Activated CD8-positive, alpha-beta T cell treated with anti-CD3 and anti-CD28 coated beads, Interleukin-2, amount 10 ng/mL, durations not matched to agents 7 days and 5 days (primary cell): Measurements from ENCODE around the gene FECH. TPM values are rescaled to one million over a fixed set of nuclear protein-coding genes. Genes with fewer than 3 reads are reported as not detected.

ENCODE experiments used
- ATAC-seq: fragments of 150-1000 bp; cut with Tn5 transposase; one replicate; pipeline ENCODE4 v1.10.0; 2021; ENCODE audit warnings: moderate library complexity
- CTCF ChIA-PET: fragments of 350-600 bp; sonication (Branson Sonifier 250); formaldehyde crosslinking; loops from one replicate; lab custom pipeline; 2021; ENCODE audit warnings: antibody characterized with exemption; lab: Charles Lee
- POLR2A ChIA-PET: fragments of 350-600 bp; sonication (Branson Sonifier 250); formaldehyde crosslinking; loops from one replicate; lab custom pipeline; 2021; ENCODE audit warnings: antibody characterized with exemption; lab: Charles Lee
- DNase-seq: peaks from one replicate; pipeline ENCODE4 v3.0.0-alpha.2; 2020
- H3K27ac Mint-ChIP-seq: one replicate; pipeline ENCODE4 v1.8.0; 2021; ENCODE audit warnings: mild to moderate bottlenecking, mixed read lengths
- H3K27me3 Mint-ChIP-seq: one replicate; pipeline ENCODE4 v1.8.0; 2021; ENCODE audit warnings: low read depth, mixed read lengths
- H3K36me3 Mint-ChIP-seq: one replicate; pipeline ENCODE4 v1.8.0; 2021; ENCODE audit warnings: low read depth, mixed read lengths
- H3K4me1 Mint-ChIP-seq: one replicate; pipeline ENCODE4 v1.8.0; 2021; ENCODE audit warnings: low read depth, mixed read lengths
- H3K4me3 Mint-ChIP-seq: one replicate; pipeline ENCODE4 v1.8.0; 2021; ENCODE audit warnings: mild to moderate bottlenecking, mixed read lengths
- H3K9me3 Mint-ChIP-seq: one replicate; pipeline ENCODE4 v1.8.0; 2022; ENCODE audit warnings: mixed read lengths; ENCODE audit not compliant: insufficient read depth
- total RNA-seq, 2 experiments: library from RNA; stranded (reverse); gene quantifications; one replicate each; pipeline ENCODE4 v1.2.3, GENCODE V29; 2021

The FECH gene, protein sequence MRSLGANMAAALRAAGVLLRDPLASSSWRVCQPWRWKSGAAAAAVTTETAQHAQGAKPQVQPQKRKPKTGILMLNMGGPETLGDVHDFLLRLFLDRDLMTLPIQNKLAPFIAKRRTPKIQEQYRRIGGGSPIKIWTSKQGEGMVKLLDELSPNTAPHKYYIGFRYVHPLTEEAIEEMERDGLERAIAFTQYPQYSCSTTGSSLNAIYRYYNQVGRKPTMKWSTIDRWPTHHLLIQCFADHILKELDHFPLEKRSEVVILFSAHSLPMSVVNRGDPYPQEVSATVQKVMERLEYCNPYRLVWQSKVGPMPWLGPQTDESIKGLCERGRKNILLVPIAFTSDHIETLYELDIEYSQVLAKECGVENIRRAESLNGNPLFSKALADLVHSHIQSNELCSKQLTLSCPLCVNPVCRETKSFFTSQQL
- total RNA-seq, result 10 to 100 TPM; 21.1 to 26.7 TPM

DNA sequence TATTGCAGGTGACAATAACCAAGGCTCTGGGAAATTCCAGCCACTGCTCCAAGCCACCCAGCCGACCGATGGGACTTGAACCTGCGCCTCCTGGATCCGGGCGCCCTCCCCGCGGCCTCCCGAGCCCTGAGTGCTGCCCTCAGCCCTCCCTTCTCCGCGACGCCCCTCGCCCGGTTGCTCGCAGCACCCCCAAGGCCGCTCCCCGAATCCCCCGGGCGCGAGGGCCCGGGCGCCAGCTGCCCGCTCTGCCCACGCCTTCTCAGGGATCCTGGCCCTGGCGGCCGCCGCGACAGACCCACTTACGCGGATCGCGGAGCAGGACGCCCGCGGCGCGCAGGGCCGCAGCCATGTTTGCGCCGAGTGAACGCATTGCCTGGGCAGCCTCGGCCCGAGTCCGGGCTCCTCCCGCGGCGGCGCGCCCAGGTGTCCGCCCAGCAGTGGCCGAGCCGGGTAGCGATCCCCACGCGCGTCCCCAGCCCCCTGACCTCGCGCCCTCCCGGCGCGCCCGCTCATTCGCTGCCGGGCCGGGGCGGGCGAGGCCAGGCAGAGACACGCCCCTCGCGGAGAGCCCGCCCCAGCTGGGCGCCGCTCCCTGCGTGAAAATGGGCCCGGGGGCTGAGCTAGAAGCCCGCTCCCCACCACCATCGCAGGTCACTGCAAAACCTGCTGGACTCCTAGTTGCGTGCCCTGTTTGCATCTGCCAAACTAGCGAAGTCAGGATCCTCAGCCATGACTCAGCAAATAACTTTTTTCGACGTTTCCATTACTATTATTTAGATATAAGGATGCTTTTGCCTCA lies at the start of gene FECH:
Gene FECH (minus strand): TSS at position 452 of the 799 bp plus-strand sequence. CDS start 82 bp downstream, at position 370.
- peak; percentile 97 for ATAC-seq
- peaks cover 25% of the 10 kb centered on the region for H3K4me1 Mint-ChIP-seq
- H3K27ac Mint-ChIP-seq, result peak within 1 kb of the TSS; percentile 81
- peaks cover 9% of the 10 kb centered on the region for H3K36me3 Mint-ChIP-seq
- ChIA-PET CTCF (no interaction called here), POLR2A (interaction anchor here (0.7 to 1.5 kb wide), 3 partner anchors 10 to 35 kb away, joined by 3 to 7 read pairs (median 3); partner anchors contain the start of gene NARS1)
- H3K27me3 Mint-ChIP-seq, result no peaks in the 10 kb centered on the region
- no peaks in the 10 kb centered on the region for H3K9me3 Mint-ChIP-seq
- DNase-seq, result peak; percentile 64
- peak within 1 kb of the TSS; percentile 82 for H3K4me3 Mint-ChIP-seq

DNA sequence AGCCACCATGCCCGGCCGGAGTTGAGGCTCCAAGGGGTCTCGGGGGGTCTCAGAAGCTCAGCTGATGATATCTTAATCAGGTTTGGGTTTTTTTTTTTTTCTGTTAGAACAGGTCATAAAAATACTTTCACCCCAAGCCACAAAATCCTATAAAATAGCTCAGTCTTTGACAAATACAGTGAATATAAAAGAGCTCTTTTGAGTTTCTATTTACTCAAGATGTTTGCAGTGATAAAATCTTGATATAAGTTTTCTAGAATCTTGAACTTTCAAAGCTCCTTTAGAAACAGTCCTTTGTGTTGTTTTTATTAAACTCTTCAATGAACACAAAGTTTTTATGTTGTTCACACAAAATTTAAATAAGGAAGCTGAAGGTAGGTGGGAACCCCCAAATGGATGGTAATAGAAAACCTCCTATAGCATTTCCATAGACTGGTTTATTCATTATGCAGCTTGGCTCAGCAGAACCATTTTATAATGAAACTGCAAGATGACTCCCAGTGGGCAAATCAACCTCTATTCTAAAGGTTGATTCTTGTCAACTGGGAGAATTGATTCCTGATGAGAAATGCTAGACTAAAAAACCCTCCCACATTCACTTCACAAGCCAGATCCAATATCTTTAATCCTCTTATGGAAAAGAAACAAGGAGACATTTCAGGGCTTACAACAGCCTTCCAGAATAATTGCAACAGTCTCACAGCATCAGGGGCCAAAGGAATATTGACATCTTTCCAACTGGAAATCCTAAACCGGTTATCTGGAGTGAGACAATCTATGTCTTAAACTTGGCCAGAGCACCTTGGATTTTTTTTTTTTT lies 48.7 kb upstream of the FECH start:
- CTCF ChIA-PET, result no interaction called here
- no peak for DNase-seq
- Mint-ChIP-seq H3K9me3 (no peaks in the 10 kb centered on the region), H3K4me3 (no peak overlapping the region), H3K27ac (no peak overlapping the region), H3K27me3 (no peaks in the 10 kb centered on the region), H3K4me1 (peaks cover 13% of the 10 kb centered on the region), H3K36me3 (peaks cover 6% of the 10 kb centered on the region)
- POLR2A ChIA-PET, result no interaction called here
- no peak for ATAC-seq

DNA sequence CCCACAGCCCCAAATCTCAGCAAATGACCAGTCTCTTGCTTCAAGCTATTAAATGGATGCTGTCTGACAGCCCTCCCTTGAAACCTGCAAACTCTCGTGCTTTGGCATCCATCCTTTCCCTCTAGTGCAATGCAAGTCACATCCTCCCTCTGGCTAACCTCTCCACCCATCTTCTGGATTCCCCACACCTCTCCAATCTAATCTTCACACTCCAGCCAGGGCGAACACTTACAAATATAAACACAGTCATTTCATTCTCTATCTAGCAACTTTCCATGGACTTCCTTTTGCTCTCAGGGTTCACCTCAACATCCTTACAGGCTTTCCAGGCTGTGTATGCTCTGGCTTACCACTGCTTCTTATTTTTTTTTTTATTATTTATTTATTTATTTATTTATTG lies 45.2 kb upstream of the FECH start:
- Mint-ChIP-seq H3K4me1 (peaks cover 20% of the 10 kb centered on the region), H3K4me3 (peak overlapping the region; percentile 98), H3K9me3 (no peaks in the 10 kb centered on the region), H3K27ac (peak overlapping the region; percentile 31), H3K36me3 (peaks cover 4% of the 10 kb centered on the region), H3K27me3 (no peaks in the 10 kb centered on the region)
- POLR2A ChIA-PET, result interaction anchor here (0.6 to 2.7 kb wide), 2 partner anchors 10 to 840 kb away, joined by 3 to 16 read pairs; partner anchors contain the start of gene NARS1
- CTCF ChIA-PET, result interaction anchor here (1.1 to 1.7 kb wide), 2 partner anchors 10 to 250 kb away, joined by 4 read pairs; partner anchors contain the start of gene NARS1
- no peak for DNase-seq
- no peak for ATAC-seq

DNA sequence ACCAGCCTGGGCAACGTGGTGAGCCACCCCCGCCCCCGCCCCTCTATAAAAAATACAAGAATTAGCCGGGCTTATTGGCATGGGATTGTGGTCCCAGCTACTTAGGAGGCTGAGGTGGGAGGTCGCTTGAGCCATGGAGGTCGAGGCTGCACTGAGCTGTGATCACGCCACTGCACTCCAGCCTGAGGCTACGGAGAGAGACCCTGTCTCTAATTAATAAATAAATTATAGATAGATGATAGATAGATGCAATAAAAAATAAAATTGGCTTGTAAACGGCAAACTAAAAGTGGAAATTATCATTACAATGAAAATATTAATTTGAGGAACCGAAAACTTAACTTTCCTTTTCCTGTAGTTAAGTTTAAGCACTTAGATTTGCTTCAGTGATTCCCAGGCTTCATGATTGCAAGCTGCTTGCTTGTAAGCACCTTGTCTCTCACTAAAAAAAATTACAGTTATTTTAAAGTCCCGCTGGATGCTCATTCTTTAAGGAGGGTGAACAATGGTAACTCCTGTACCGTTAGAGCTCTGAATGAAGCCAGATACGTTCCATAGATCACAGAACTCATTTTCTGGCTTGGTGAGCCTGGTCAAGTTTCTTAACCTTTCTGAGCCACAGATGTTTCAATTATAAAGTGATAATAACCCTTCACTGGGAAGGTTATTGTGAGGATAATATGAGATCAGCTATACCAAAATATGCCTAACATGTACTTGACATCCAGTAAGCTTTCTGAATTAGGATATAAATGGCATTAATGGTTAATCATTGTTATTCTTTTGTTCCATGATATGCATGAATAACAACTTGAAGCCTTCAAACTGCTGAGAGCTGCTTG lies 44.5 kb upstream of the FECH start:
- H3K4me1 Mint-ChIP-seq, result peaks cover 20% of the 10 kb centered on the region
- ChIA-PET CTCF (interaction anchor here (0.7 to 1.8 kb wide), 11 partner anchors 9 to 864 kb away, joined by 3 to 4 read pairs (median 3); partner anchors contain the start of gene NARS1), POLR2A (interaction anchor here (0.6 to 2.7 kb wide), 5 partner anchors 9 to 840 kb away, joined by 3 to 16 read pairs (median 4); partner anchors contain the start of gene NARS1)
- H3K27ac Mint-ChIP-seq, result peak overlapping the region; percentile 96
- DNase-seq, result no peak
- H3K9me3 Mint-ChIP-seq, result no peaks in the 10 kb centered on the region
- peaks cover 4% of the 10 kb centered on the region for H3K36me3 Mint-ChIP-seq
- peak overlapping the region; percentile 98 for H3K4me3 Mint-ChIP-seq
- H3K27me3 Mint-ChIP-seq, result no peaks in the 10 kb centered on the region
- no peak for ATAC-seq

DNA sequence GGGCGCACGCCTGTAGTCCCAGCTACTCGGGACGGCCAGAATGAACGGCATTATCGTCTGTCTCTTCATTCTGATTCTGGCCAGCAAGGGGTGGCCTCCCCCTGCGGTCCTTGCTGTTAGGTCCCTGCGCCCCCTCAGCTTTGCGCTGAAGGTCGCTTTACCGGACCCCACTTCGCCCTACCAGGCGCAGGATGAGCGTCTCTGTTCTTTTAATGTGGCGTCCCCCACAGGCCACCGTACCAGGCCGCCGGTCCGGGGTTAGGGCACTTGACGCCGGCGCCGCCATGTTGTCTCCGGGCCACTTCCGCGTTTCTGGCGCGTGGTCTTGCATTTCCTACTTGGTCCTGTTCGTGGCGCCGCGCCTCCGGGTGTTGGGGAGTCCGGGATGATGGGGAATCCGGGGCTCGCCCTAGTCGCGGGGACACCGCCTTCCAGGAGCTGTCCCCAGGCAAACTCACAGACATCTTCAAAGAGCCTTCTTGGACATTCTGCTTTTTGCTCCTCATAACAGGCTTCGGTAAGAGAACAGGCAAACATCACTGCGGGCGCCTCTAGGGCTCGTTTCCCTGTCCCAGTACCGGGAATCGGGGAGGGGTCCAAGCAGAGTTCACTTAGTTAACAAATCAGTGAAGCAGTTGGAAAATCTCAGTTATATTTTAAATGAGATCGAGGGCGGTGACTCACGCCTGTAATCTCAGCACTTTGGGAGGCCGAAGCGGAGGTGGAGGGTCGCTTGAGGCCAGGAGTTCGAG lies 43.7 kb upstream of the FECH start:
- CTCF ChIA-PET, result interaction anchor here (0.7 to 1.8 kb wide), 15 partner anchors 9 to 865 kb away, joined by 3 to 4 read pairs (median 3); partner anchors contain the start of gene NARS1
- no peaks in the 10 kb centered on the region for H3K27me3 Mint-ChIP-seq
- peak; percentile 95 for DNase-seq

DNA sequence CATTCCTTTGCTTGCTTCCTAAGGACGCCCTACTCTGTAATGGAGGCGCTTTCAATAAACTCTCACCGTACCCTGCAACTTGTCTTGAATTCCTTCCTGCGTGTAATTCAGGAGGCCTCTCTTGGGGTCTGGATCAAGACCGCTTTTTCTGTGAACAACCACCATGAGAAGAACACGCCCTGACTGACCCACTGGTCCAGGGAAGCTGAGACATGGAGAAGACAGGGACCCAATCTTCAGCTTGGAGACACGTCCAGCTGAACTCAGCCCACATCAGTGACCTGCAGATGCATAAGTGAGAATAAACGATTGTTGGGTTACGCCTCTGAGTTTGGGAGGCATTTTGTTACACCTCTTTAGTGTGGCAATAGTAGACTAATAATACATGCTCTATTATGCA lies 42.9 kb upstream of the FECH start:
- peaks cover 20% of the 10 kb centered on the region for H3K4me1 Mint-ChIP-seq
- ChIA-PET POLR2A (interaction anchor here (1.5 to 2.7 kb wide), 2 partner anchors 8 to 203 kb away, joined by 3 to 16 read pairs; partner anchors contain the start of gene NARS1), CTCF (interaction anchor here (0.9 to 1.8 kb wide), 8 partner anchors 8 to 506 kb away, joined by 3 to 4 read pairs (median 3); partner anchors contain the start of gene NARS1)
- no peaks in the 10 kb centered on the region for H3K27me3 Mint-ChIP-seq
- H3K36me3 Mint-ChIP-seq, result peaks cover 4% of the 10 kb centered on the region
- H3K27ac Mint-ChIP-seq, result peak overlapping the region; percentile 96
- ATAC-seq (no peak), DNase-seq (no peak)
- peak overlapping the region; percentile 98 for H3K4me3 Mint-ChIP-seq
- H3K9me3 Mint-ChIP-seq, result no peaks in the 10 kb centered on the region

More for the DNA sequence above, 43.7 kb upstream of the FECH start:
- Mint-ChIP-seq H3K27ac (peak overlapping the region; percentile 96), H3K9me3 (no peaks in the 10 kb centered on the region), H3K36me3 (peaks cover 4% of the 10 kb centered on the region), H3K4me1 (peaks cover 20% of the 10 kb centered on the region), H3K4me3 (peak overlapping the region; percentile 98)
- POLR2A ChIA-PET, result interaction anchor here (0.7 to 2.7 kb wide), 5 partner anchors 8 to 629 kb away, joined by 3 to 16 read pairs (median 4); partner anchors contain the start of gene NARS1
- ATAC-seq, result peak; percentile 98

DNA sequence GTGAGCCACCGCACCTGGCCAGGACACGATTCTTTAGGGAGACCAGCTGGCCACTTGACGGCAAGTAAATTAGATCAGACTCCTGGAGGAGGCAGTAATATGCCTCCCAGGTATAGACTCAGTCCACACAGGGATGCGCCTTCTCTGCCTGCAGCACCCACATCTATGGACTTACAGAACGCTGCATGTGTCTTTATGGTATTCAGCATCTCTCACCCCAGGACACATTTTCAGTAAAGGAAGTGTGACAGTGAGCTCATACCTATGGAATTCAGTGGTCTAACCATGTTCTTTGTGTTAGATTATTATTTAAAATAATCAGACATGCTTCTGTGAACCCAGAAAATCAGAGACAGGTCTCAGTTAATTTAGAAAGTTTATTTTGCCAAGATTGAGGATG lies 41.0 kb upstream of the FECH start:
- ChIA-PET CTCF (no interaction called here), POLR2A (no interaction called here)
- H3K27ac Mint-ChIP-seq, result no peak overlapping the region
- H3K4me1 Mint-ChIP-seq, result peaks cover 20% of the 10 kb centered on the region
- no peak overlapping the region for H3K4me3 Mint-ChIP-seq
- H3K9me3 Mint-ChIP-seq, result no peaks in the 10 kb centered on the region
- DNase-seq (no peak), ATAC-seq (no peak)
- H3K27me3 Mint-ChIP-seq, result no peaks in the 10 kb centered on the region
- H3K36me3 Mint-ChIP-seq, result peaks cover 4% of the 10 kb centered on the region

DNA sequence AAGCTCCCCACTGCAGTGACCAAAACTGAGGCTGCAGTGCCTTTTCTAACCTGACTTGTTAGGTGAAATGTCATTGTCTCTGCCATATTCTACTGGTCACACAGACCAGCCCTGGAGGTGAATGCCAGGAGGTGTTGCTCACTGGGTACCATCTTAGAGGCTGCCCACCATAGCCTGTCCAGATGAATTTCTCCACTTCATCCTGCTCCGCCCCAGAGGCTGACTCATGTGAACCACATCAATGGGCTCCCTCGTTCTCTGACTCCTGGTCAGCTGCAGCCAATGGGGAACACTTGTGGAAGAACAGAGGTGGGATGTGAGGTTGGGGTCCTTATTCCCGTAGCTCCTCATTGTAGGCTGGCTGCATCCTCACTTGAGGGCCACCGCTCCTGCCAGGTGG lies 38.5 kb upstream of the FECH start:
- Mint-ChIP-seq H3K4me3 (no peak overlapping the region), H3K27me3 (no peaks in the 10 kb centered on the region), H3K9me3 (no peaks in the 10 kb centered on the region), H3K4me1 (peaks cover 19% of the 10 kb centered on the region), H3K36me3 (peaks cover 8% of the 10 kb centered on the region), H3K27ac (no peak overlapping the region)
- DNase-seq (no peak), ATAC-seq (no peak)
- ChIA-PET CTCF (no interaction called here), POLR2A (no interaction called here)

DNA sequence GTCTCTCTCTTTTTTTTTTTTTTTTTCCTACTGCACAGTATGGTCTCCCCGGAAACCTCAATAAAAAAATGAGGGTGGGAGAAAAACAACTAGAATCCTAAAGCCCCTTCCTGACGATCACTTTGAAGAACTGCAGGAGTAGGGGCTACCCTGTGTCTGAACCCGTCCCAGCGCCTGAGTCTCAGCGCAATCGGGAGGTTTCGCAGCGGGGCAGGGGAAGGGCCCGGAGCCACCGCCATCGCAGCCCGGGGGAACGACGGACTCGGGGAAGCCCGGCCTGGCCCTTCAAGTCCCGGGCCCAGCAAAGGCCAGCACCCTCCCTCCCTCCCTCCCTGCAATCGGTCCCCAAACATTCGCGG lies 34.7 kb upstream of the FECH start:
- Mint-ChIP-seq H3K9me3 (no peaks in the 10 kb centered on the region), H3K27me3 (no peaks in the 10 kb centered on the region), H3K36me3 (peaks cover 26% of the 10 kb centered on the region), H3K4me3 (peak overlapping the region; percentile 90), H3K27ac (peak overlapping the region; percentile 97), H3K4me1 (peaks cover 28% of the 10 kb centered on the region)
- ATAC-seq (peak; percentile 37), DNase-seq (no peak)
- POLR2A ChIA-PET, result interaction anchor here (0.6 to 2.7 kb wide), 5 partner anchors 9 to 40 kb away, joined by 3 to 16 read pairs (median 5); partner anchors contain the start of gene FECH
- CTCF ChIA-PET, result interaction anchor here (0.7 to 1.5 kb wide), 3 partner anchors 9 to 833 kb away, joined by 3 to 4 read pairs (median 3); no protein-coding TSS in a partner anchor
